Panc1 (cell line): ENCODE data around the gene TTC28.

Experiments used
- POLR2AphosphoS5 ChIP-seq: IDR thresholded peaks from 2 replicates; pipeline ENCODE4 v1.6.1; 2012; ENCODE audit warnings: mild to moderate bottlenecking, low read depth, low read length, moderate library complexity
- SIN3A ChIP-seq: IDR thresholded peaks from 2 replicates; pipeline ENCODE4 v1.6.1; 2012; ENCODE audit warnings: low read depth, mild to moderate bottlenecking, low read length, moderate library complexity, borderline replicate concordance; ENCODE audit not compliant: insufficient read depth
- TCF7L2 ChIP-seq: IDR thresholded peaks from 2 replicates; pipeline ENCODE4 v1.6.1; 2011; ENCODE audit warnings: mild to moderate bottlenecking, low read depth, low read length, inconsistent platforms
- TF ChIP-seq, protein P1 (sequence below): fragments of 450-650 bp; IDR thresholded peaks from 2 replicates; pipeline ENCODE4 v1.5.1; 2017; ENCODE audit warnings: mild to moderate bottlenecking
- TF ChIP-seq, protein P2 (sequence below), 2 experiments: IDR thresholded peaks; 2 replicates each; pipeline ENCODE4 v1.6.1; 2011 to 2012; ENCODE audit warnings: low read depth in 2 of 2, control low read depth in 1 of 2, low read length in 1 of 2, mild to moderate bottlenecking in 1 of 2, moderate library complexity in 1 of 2; ENCODE audit not compliant: insufficient read depth in 1 of 2

DNA sequence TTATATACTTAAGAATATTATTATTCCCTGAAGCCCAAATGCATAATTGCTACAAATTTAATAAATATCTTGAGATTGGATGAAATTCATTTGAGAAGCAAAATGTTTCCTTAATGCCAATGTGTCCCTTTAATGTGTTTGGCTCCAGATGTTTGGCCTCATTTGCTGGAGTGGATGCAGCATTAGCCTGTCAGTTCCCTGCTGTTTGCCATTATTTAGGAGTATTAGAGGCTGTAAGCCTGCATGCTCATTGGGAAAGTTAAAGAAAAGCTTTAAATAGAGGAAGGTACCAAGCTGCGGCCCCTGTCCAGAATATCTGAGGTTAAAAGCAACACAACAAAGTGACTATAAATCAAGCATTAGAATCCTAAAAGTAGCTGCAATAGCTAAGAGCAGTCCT is 705.8 kb downstream of the TTC28 start:
- TF ChIP-seq, protein P1, sequence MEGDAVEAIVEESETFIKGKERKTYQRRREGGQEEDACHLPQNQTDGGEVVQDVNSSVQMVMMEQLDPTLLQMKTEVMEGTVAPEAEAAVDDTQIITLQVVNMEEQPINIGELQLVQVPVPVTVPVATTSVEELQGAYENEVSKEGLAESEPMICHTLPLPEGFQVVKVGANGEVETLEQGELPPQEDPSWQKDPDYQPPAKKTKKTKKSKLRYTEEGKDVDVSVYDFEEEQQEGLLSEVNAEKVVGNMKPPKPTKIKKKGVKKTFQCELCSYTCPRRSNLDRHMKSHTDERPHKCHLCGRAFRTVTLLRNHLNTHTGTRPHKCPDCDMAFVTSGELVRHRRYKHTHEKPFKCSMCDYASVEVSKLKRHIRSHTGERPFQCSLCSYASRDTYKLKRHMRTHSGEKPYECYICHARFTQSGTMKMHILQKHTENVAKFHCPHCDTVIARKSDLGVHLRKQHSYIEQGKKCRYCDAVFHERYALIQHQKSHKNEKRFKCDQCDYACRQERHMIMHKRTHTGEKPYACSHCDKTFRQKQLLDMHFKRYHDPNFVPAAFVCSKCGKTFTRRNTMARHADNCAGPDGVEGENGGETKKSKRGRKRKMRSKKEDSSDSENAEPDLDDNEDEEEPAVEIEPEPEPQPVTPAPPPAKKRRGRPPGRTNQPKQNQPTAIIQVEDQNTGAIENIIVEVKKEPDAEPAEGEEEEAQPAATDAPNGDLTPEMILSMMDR, result no peak
- TF ChIP-seq TCF7L2, result no peak
- TF ChIP-seq, protein P2, sequence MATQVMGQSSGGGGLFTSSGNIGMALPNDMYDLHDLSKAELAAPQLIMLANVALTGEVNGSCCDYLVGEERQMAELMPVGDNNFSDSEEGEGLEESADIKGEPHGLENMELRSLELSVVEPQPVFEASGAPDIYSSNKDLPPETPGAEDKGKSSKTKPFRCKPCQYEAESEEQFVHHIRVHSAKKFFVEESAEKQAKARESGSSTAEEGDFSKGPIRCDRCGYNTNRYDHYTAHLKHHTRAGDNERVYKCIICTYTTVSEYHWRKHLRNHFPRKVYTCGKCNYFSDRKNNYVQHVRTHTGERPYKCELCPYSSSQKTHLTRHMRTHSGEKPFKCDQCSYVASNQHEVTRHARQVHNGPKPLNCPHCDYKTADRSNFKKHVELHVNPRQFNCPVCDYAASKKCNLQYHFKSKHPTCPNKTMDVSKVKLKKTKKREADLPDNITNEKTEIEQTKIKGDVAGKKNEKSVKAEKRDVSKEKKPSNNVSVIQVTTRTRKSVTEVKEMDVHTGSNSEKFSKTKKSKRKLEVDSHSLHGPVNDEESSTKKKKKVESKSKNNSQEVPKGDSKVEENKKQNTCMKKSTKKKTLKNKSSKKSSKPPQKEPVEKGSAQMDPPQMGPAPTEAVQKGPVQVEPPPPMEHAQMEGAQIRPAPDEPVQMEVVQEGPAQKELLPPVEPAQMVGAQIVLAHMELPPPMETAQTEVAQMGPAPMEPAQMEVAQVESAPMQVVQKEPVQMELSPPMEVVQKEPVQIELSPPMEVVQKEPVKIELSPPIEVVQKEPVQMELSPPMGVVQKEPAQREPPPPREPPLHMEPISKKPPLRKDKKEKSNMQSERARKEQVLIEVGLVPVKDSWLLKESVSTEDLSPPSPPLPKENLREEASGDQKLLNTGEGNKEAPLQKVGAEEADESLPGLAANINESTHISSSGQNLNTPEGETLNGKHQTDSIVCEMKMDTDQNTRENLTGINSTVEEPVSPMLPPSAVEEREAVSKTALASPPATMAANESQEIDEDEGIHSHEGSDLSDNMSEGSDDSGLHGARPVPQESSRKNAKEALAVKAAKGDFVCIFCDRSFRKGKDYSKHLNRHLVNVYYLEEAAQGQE (IDR thresholded peaks at IDR 0.05; ENCODE audit: insufficient read depth in 1 of 2, low read depth in 2 of 2, low read length in 1 of 2), result no peak
- no peak for TF ChIP-seq POLR2AphosphoS5
- TF ChIP-seq SIN3A, result no peak
